Activated naive CD4-positive, alpha-beta T cell (primary cell): ENCODE results near the gene MAD2L2.
A peak's percentile ranks its signal among the peaks of the same experiment; 100 is the strongest.

ENCODE experiments used
- DNase-seq, 4 experiments: peaks; one replicate each; lab custom pipeline; 2025; lab: John Stamatoyannopoulos, UW

Gene MAD2L2

DNA sequence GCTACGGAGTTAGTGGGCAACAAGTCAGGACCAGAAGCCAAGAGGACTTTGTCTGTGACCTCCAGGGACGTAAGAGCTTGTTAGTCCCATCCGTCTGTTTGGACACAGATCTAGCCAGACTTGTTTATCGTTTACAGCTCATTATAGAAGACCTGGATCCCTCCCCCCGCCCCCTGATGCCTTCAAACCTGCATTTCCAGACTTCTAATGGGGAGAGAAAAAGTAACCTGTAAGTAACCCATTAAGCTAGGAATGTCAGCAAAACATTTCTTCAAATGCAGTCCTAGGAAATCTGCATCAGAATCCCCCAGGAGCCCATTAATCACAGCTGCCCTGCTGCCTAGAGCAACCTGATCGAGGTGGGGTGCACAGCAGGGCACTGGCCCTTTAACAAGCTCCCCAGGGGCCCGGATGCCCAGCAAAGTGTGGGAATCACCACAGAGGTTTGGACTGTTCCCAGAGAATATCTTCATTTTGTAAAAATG is 1.4 kb upstream of the MAD2L2 start:
- no peak for DNase-seq

DNA sequence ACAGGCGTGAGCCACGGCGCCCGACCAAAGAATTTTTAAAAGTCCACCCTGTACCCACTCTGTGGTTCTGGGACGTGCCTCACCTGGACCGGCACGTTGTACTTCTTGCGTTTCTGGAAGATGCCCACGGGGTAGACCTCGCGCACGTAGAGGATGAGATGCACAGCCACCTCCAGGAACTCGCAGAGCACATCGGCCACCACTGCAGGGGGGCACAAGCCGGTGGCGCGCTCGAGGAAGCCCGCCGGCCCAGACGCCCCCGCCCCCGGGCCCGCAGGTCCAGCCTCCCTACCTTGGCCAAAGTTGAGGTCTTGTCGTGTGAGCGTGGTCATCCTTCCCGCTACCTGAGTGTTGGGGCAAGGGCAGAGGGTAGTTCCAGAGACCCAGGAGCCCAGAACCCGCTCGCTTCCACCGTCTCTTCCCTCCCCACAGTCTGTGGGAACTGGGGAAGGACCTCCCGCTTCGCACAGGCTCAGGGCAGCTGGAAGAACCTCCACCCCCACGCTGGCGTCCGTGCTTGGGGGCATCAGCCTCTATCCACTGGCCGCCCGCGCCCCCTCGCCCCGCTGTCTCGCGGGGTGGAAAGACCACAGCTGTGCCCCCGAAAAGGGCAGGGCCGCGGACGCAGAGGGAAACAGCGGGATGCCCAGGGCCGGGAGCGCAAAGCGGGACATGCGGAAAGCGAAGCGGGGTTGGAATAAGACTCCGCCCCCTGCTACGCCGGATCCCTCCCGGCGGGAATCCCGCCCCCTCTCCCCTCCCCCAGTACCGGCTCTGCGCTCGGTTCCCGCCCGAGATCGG is 478 bp downstream of the MAD2L2 start:
- DNase-seq = no peak

DNA sequence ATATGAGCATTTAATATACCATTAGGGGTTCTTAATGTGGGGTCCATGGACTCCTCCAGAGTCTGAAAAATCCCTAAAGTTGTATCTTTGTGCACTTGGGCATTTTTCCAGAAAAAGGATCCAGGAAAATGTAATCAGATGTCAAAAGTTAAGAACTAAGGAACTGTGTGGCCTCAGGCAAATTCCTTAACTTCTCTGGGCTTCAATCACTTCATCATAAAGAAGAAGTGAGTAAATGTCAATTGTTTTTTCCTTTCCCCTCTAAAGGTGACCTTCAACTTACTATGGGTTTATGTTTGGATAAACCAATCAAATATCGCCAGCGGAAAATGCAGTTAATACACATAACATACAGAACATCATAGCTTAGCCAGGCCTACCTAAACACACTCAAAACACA is 2.5 kb downstream of the MAD2L2 start:
- no peak for DNase-seq

DNA sequence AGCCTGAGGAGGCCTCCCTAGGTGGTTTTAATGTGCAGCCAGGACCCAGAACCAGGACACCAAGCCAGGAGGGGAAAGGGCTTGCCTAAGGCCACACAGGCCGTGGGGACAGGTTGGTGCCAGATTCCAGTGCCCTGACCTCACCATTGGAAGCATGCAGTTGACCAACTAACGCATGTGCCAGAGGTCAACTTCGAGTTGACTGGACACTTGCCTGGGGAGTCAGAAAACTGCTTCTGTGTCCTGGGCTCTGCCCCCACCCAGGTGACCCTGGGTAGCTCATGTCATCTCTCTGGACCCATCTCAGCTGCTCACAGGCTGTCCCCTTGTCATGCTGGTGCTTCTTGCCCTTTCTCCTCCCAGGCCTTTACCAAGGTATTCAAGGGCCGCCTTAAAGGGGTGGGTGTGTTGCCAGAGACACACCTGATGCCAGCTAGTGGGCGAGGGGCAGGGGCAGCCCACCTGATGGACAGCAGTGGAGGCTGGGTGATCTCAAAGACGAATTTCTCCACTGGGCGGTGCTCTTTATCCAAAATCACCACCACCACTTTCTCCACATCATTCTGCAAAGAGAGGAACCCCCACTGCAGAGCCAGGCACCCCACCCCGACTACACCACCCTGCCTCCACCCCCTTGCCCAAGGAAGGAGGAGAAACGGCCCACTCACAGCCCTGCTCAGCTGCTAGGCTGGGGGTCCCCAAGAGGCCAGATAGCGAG is 4.4 kb downstream of the MAD2L2 start:
- no peak for DNase-seq

DNA sequence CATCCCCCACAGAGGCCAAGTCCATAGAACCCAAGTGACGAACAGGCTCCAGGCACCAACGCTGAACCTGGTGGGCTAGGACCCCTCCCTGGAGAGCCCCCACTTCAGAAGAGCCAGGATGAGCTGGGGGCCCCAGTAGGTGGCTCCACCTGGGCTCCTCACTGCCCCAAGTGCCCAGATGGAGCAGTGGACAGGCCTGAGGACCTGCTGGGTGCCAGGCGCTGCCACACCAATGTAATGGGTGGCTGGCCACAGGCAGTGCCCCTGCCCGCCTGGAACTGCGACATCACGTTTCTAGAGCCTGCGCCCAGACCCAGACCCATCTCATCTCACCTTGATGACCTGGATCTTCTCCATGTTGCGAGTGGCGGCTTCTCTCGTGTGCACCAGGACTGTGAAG is 5.6 kb downstream of the MAD2L2 start:
- DNase-seq = no peak

DNA sequence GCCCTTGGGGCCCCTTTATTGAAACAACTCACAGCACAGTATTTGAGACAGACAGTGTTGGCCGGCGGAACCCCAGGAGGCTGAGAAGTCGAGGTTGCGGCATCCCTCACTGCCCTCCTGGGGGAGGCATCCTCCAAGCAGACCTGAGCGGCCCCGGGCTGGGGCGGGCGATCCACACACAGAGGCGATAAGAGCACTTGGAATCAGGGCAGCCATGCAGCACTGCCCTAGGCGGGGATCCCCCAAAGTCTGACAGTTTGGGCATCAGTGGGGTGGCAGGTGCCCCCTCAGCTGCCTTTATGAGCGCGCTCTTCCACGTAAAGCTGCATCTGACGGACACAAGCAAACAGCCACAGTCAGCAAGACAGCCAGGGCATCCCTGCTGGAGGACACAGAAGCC is 6.5 kb downstream of the MAD2L2 start:
- no peak for DNase-seq

DNA sequence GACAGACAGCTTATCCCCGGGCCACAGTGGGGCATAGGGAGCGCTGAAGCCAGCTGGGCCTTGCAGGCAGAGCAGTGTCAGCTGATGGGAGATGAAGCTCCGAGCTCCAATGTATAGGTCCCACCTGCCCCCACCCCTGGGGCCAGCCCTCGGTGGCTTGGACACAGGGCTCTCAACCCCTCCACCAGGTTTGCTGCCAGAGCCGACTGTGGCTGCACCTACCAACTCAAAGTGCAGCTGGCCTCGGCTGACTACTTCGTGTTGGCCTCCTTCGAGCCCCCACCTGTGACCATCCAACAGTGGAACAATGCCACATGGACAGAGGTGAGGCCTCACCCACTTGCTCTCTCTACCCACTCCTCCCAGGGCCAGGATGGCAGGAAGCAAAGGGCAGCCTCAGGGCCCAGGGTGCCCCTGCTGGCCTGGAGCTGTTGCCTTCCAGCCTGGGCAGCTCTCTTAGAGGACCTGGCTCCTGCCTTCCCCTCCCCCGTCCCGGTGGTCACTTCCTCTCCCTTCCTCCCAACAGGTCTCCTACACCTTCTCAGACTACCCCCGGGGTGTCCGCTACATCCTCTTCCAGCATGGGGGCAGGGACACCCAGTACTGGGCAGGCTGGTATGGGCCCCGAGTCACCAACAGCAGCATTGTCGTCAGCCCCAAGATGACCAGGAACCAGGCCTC is 7.7 kb downstream of the MAD2L2 start:
- DNase-seq = no peak

DNA sequence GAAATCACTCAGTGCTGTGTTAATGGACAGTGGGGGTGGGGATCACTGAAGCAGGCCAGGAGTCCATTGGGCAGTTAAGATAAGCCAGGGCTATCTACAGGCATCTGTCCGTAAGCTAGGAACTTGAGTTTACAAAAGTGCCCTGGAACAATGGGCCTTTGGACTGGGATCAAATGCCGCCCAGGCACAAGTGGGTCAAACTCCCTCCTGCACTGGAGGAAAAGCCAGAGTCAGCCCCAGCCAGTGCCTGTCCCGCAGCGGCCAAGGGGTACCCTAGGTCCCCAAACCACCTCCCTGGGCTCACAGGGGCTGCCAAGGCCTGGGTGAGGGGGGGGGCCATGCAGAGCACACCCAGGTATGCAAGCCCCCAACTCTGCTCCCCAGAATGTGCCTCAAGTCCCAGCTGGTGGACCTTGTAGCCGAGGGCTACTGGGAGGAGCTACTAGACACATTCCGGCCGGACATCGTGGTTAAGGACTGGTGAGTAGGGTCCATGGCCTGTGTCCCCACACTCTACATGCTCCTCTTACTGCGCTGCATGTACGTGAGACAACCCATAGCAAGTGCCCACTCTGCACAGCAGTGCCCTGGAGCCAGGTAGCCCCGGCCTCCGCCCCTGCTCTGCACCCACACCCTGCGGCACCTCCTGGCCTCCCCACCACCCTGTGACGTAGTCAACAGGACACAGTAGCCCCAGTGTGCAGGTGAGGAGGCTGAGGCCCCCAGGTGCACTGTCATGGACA is 9.2 kb downstream of the MAD2L2 start:
- DNase-seq = no peak

DNA sequence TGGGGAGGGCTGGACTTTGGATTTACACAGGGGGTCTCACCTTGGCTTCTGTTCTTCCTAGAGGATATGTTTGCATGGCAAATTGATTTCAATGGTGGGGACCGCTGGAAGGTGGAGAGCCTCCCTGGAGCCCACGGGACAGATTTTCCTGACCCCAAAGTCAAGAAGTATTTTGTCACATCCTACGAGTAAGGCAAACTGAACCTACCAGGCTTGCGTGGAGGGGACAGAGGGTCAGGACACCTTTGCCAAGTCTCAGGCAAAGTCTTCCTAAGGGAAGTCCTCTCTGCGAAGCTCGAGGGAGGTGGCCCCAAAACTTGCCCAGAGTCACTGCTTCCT is 9.8 kb downstream of the MAD2L2 start:
- no peak for DNase-seq

DNA sequence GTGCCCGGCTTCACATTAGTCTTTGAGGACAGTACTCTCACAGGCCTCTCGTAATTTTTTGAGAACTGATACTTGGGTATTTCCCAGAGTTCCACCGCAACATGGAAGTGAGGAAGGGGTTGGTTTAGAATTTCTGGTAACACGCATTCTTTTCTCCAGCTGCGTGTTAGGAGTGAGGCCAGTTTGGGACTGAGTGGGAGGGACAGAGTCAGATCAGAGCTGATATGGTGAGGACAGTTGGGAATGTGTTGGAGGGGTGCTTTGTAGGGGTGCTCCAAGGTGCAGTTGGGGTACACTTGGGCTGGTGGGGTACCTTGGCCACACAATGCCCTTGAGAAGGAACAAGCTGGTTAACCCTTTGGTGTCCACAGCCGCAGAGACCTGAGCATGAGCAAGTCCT is 10.2 kb downstream of the MAD2L2 start:
- DNase-seq = no peak

DNA sequence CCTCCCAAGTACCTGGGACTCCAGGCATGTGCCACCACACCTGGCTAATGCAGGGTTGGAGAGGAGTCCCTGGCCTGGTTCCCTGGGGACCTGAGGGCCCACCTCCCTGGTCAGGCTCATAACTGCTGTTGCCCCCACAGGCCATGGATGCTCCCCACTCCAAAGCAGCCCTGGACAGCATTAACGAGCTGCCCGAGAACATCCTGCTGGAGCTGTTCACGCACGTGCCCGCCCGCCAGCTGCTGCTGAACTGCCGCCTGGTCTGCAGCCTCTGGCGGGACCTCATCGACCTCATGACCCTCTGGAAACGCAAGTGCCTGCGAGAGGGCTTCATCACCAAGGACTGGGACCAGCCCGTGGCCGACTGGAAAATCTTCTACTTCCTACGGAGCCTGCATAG is 12.4 kb downstream of the MAD2L2 start:
- DNase-seq = no peak

DNA sequence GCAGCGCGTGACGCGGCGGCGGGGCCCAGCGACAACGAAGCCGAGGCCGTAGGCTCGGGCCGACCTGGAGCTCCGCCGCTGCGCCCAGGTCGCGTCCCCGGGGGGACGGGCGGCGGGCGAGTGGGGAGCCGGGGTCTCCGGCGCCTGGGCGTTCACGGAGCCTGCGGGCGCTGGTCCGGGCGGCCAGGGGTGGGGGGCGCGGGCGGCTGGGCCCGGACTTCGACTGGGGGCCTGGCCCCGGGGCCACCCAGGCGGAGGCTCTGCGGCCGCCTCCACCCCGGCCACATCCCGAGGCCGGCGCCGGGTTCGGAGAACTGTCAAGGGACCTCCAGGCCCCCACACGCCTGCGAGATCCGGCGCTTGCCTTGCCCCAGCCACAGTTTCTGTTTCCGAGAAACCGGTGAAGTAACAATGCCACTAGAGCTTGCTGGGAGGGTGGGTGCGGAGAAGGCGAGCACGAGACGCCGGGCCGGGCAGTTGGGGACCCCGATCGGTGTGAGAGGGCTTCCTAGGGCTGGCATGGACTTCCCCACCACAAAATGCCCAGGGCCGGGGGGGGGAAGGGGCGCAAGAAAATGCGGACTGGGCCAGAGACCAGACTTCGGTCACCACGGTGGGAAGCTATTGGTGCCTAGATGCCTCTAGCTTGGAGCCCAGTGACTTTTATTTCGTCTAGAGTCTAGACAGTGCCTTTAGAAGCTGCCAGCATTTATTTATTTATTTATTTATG is 16.4 kb downstream of the MAD2L2 start:
- peak in 2 of 4 experiments; percentile 42 to 43 for DNase-seq

DNA sequence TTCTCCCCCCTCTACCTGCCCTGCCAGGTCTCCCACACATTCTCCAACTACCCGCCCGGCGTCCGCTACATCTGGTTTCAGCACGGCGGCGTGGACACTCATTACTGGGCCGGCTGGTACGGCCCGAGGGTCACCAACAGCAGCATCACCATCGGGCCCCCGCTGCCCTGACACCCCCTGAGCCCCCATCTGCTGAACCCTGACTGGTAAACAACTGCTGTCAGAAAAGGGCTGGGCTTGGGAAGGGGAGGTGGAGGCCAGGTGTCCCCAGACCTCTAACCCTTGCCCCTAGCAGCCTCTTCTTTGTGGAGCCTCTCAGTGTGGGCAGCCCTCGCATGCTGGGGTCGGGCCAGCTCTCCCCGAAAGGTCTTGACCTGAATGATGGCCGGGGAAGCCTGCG is 19.8 kb downstream of the MAD2L2 start:
- DNase-seq = no peak

DNA sequence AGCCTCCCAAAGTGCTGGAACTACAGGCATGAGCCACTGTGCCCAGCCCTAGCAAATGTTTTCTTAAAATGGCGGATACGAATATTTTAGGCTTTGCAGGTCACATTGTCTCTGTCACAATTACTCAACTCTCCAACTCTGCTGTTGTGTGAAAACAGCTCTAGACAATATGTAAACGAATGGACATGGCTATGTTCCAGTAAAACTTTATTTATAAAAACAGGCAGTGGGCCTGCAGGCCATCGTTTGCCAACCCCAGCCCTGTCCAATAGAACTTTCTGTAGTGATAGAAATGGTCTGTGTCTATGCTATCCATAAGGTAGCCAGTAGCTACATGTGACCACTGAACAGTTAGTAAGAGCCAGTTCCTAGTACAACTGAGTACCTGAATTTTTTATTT is 21.2 kb downstream of the MAD2L2 start:
- DNase-seq = no peak

DNA sequence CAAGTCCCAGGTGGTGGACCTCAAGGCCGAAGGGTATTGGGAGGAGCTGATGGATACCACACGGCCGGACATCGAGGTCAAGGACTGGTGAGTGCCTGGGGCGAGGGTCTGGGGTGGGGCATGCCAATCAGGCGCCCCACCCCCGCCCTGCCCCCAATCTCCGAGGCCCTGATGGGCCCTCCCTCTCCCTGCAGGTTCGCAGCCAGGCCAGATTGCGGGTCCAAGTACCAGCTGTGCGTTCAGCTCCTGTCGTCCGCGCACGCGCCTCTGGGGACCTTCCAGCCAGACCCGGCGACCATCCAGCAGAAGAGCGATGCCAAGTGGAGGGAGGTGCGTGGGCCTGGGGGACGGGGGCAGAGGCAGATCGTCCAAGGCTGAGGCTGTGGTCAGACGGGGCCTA is 22.4 kb downstream of the MAD2L2 start:
- DNase-seq = no peak

DNA sequence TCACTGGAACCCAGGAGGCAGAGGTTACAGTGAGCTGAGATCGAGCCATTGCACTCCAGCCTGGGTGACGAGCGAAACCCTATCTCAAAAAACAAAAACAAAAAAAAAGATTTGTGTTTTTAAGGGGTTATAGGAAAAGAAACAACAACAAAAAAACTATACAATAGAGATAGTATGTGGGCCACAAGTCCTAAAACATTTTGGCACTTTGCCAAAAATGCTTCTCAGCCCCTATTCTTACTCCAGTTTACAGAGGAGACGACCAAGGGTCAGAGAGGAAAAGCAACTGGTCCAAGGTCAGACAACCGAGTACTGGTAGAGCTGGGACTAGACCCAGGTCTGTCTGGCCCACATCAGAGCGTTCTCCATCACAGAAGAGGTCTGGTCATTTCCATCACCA is 23.3 kb downstream of the MAD2L2 start:
- DNase-seq = no peak

DNA sequence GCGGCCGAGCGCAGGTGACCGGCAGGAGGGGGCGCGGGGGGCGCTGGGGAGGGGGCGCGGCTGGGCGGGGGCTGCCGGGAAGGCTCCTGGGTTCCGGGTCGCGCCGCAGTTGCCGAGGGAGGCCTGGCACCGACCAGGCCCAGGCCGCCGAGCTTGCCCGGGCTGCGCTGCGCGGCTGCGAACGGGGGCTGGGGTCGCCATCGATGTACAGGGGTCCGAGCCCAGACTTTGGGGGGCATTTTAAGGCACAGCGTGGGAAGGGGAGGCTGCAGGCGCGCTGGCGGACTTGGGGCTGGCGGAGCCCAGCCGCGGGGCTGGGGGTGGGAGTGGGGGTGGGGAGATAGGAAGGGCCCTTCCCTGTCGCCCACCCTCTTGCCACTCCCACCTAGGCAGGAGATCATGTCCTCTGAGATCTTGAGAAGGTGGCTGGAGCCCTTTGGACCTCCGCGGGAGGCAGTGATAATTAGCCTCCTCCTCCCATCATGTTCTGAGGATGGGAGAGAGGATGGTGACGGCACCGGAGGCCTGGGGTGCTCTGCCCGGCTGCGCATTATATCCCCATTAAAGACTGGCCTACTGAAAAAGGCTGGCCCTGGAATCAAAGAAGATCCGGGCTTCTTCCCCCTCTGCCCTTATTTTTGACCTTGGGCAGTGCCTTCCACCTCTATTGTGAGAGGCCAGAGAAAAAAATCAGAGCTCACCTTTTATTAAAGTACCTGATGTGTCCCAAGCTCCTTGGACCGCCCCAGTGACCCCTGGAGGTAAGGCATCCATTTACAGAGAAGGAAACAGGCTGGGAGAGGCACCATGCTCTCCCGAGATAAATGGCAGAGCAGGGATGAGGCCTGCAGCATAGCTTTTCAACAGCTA is 25.8 kb downstream of the MAD2L2 start:
- no peak for DNase-seq

DNA sequence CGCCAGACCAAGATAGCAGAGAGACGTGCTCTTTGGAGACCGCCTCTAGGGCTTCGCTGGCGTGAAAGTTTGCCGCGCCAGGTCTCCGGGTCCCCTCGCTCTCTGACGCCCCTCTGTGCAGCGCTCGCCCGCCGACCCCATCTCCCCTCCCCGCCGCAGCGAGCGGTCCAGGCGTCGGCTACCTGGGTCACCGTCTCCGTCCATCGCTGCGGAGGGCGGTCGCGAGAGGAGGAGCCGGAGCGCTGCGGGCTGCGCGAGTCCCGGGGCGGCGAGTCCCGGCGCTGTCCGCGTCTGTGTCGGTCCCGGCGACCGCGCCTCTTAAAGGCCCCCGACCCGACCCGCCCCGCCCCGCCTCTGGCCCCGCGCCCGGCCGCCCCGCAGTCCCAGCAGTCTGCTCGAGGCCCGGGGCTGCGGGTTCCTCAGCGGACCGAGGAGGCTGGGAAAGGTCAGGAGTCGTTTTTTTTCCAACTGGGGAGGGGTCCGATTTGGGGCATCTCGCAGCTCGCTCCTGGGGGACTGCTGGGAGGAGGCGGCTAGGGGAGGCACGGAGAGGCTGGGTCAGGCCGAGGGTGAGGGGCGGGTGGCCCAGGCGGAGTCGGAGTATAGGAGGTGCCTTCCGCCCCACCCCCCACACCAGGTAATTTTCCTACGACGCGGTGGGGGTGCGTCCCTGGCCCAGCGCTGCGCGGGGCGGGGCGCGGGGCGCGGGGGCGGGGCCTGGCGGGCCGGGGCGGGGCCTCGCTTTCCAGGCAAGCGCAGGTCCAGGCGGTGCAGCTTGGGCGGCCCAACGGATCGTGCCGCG is 26.6 kb downstream of the MAD2L2 start, which contains the start of the genes FBXO2 and FBXO44:
TSS of gene FBXO2 (minus strand) at position 293 of the 802 bp plus-strand sequence. CDS start at position 204, 89 bp downstream.
TSS of gene FBXO44 (plus strand) at position 741 of the 802 bp plus-strand sequence. CDS start 959 bp downstream, outside the sequence.
- peak in 2 of 4 experiments; percentile 46 to 64 for DNase-seq

DNA sequence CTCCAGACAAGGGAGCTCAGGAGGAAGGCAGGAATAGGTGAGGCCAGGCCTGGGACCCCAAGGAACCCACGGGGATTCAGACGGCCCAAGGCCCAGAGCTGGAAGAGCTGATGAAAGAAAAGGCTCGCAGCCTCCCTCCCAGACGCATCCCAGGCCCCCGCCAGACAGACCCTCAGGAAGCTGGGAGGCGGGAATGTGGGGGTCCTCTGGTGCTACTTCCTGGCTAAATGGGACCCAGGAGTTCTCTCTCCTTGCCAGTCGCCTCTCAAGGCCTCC is 27.1 kb downstream of the MAD2L2 start:
- DNase-seq = no peak
